NCI-H2171 (cell line): Measurements from ENCODE around the gene MRPS21.

Experiments used
- DNase-seq: peaks from one replicate; lab custom pipeline; 2025; lab: John Stamatoyannopoulos, UW

MRPS21 gene

GRCh38 chr1:150293433-150294253, at the start of gene MRPS21:
MRPS21 (plus strand) TSS chr1:150293861; CDS start chr1:150294367, 506 bp downstream.
- DNase-seq: peak; percentile 89

GRCh38 chr1:150249936-150250335, 43.7 kb upstream of the MRPS21 start:
- DNase-seq: no peak

- no peak for DNase-seq
These were observed 37.5 kb upstream of the MRPS21 start for GRCh38 chr1:150256198-150256553.

- no peak for DNase-seq
These were observed 36.9 kb upstream of the MRPS21 start for GRCh38 chr1:150256554-150257341.

- DNase-seq: no peak
These were observed 35.8 kb upstream of the MRPS21 start, which contains the start of gene CA14 for GRCh38 chr1:150257624-150258585. CA14 (plus strand) TSS chr1:150257774; CDS start chr1:150258129, 355 bp downstream.

- no peak for DNase-seq
These were observed 34.4 kb upstream of the MRPS21 start for GRCh38 chr1:150259217-150259616.

GRCh38 chr1:150259758-150260669, 33.6 kb upstream of the MRPS21 start:
- peak; percentile 62 for DNase-seq

- no peak for DNase-seq
These were observed 32.3 kb upstream of the MRPS21 start for GRCh38 chr1:150261367-150261766.

GRCh38 chr1:150262388-150263320, 31.0 kb upstream of the MRPS21 start:
- no peak for DNase-seq

GRCh38 chr1:150263549-150263948, 30.1 kb upstream of the MRPS21 start:
- DNase-seq: no peak

- DNase-seq: no peak
These were observed 25.8 kb upstream of the MRPS21 start for GRCh38 chr1:150267896-150268295.

- DNase-seq: no peak
These were observed 25.3 kb upstream of the MRPS21 start for GRCh38 chr1:150268340-150268704.

- peak; percentile 96 for DNase-seq
These were observed 24.8 kb upstream of the MRPS21 start, which contains the start of gene APH1A for GRCh38 chr1:150268705-150269403. APH1A (minus strand) TSS chr1:150269016; CDS start chr1:150268810, 206 bp downstream.

GRCh38 chr1:150269451-150269850, 24.2 kb upstream of the MRPS21 start:
- DNase-seq: no peak

- no peak for DNase-seq
These were observed 22.2 kb upstream of the MRPS21 start for GRCh38 chr1:150271291-150271959.

- DNase-seq: no peak
These were observed 20.4 kb upstream of the MRPS21 start for GRCh38 chr1:150273311-150273710.

GRCh38 chr1:150280138-150280707, 13.4 kb upstream of the MRPS21 start:
- no peak for DNase-seq

GRCh38 chr1:150281221-150281757, 12.4 kb upstream of the MRPS21 start:
- peak; percentile 10 for DNase-seq
